ENCODE measurements around the gene USE1. TPM values are rescaled to one million over a fixed set of nuclear protein-coding genes. Genes with fewer than 3 reads are reported as not detected.

USE1 gene
- total RNA-seq, 1 donor from 2014 or later, result 37.5 TPM

GRCh38 chr19:17266589-17266974 is 51.4 kb downstream of the USE1 start:
- TF ChIP-seq CTCF (IDR thresholded peaks at IDR 0.05), result no peak
- H3K27me3 Mint-ChIP-seq (ENCODE audit: unreplicated experiment), result no peaks in the 10 kb centered on the region
- peaks cover 8% of the 10 kb centered on the region for H3K36me3 Mint-ChIP-seq (ENCODE audit: unreplicated experiment)
- no peaks in the 10 kb centered on the region for H3K9me3 Mint-ChIP-seq (ENCODE audit: unreplicated experiment)
- no peak for DNase-seq (ENCODE audit: extremely low spot score, unreplicated experiment)
- no peak overlapping the region for H3K4me3 Mint-ChIP-seq (ENCODE audit: unreplicated experiment)
- peak overlapping the region; percentile 89 for H3K27ac Mint-ChIP-seq (ENCODE audit: unreplicated experiment)
- peaks cover 7% of the 10 kb centered on the region for H3K4me1 Mint-ChIP-seq (ENCODE audit: unreplicated experiment)

- no peaks in the 10 kb centered on the region for H3K9me3 Mint-ChIP-seq (ENCODE audit: unreplicated experiment)
- peaks cover 7% of the 10 kb centered on the region for H3K4me1 Mint-ChIP-seq (ENCODE audit: unreplicated experiment)
- H3K4me3 Mint-ChIP-seq (ENCODE audit: unreplicated experiment), result peak within 1 kb of the TSS; percentile 84
- TF ChIP-seq CTCF (IDR thresholded peaks at IDR 0.05), result no peak
- H3K27ac Mint-ChIP-seq (ENCODE audit: unreplicated experiment), result peak within 1 kb of the TSS; percentile 89
- no peaks in the 10 kb centered on the region for H3K27me3 Mint-ChIP-seq (ENCODE audit: unreplicated experiment)
- DNase-seq (ENCODE audit: extremely low spot score, unreplicated experiment), result peak; percentile 98
- H3K36me3 Mint-ChIP-seq (ENCODE audit: unreplicated experiment), result peaks cover 9% of the 10 kb centered on the region
Observed at GRCh38 chr19:17266975-17267788, 52.0 kb downstream of the USE1 start, which contains the start of gene BABAM1. BABAM1 (plus strand) TSS chr19:17267443; CDS start chr19:17268807, 1,364 bp downstream.

GRCh38 chr19:17268754-17269153 is 53.6 kb downstream of the USE1 start:
- no peaks in the 10 kb centered on the region for H3K9me3 Mint-ChIP-seq (ENCODE audit: unreplicated experiment)
- H3K27me3 Mint-ChIP-seq (ENCODE audit: unreplicated experiment), result no peaks in the 10 kb centered on the region
- no peak for TF ChIP-seq CTCF (IDR thresholded peaks at IDR 0.05)
- peak overlapping the region; percentile 84 for H3K4me3 Mint-ChIP-seq (ENCODE audit: unreplicated experiment)
- H3K36me3 Mint-ChIP-seq (ENCODE audit: unreplicated experiment), result peaks cover 11% of the 10 kb centered on the region
- DNase-seq (ENCODE audit: extremely low spot score, unreplicated experiment), result no peak
- peaks cover 7% of the 10 kb centered on the region for H3K4me1 Mint-ChIP-seq (ENCODE audit: unreplicated experiment)
- H3K27ac Mint-ChIP-seq (ENCODE audit: unreplicated experiment), result no peak overlapping the region

Other genes with a start within 250 kb of the USE1 start
- gene CPAMD8, start 188.5 kb upstream of the USE1 start, total RNA-seq, result 294 and 296 TPM in 2 replicates
- 9.2 and 11.6 TPM in 2 replicates for gene HAUS8, start 139.9 kb upstream of the USE1 start, total RNA-seq
- 93.3 and 94.3 TPM in 2 replicates for gene MYO9B, start 139.6 kb upstream of the USE1 start, total RNA-seq
- 24.8 and 28.5 TPM in 2 replicates for gene OCEL1, start 10.9 kb downstream of the USE1 start, total RNA-seq
- gene NR2F6, start 30.6 kb downstream of the USE1 start, total RNA-seq, result 43.9 and 44.2 TPM in 2 replicates
- gene USHBP1, start 49.4 kb downstream of the USE1 start, total RNA-seq, result not detected in 2 replicates
- gene BABAM1, start 52.1 kb downstream of the USE1 start, total RNA-seq, result 92.5 and 93.7 TPM in 2 replicates
- gene ANKLE1, start 66.5 kb downstream of the USE1 start, total RNA-seq, result 0.99 and 1.5 TPM in 2 replicates
- 5.0 and 6.1 TPM in 2 replicates for gene ABHD8, start 88.1 kb downstream of the USE1 start, total RNA-seq
- 66.9 and 78.8 TPM in 2 replicates for gene MRPL34, start 90.5 kb downstream of the USE1 start, total RNA-seq
- 46.3 and 50.0 TPM in 2 replicates for gene DDA1, start 94.2 kb downstream of the USE1 start, total RNA-seq
- 17.7 and 21.9 TPM in 2 replicates for gene ANO8, start 119.5 kb downstream of the USE1 start, total RNA-seq
- gene GTPBP3, start 122.2 kb downstream of the USE1 start, total RNA-seq, result 27.2 and 28.9 TPM in 2 replicates
- 0.26 TPM in 1 of 2 replicates, not detected in the other for gene PLVAP, start 162.0 kb downstream of the USE1 start, total RNA-seq
- gene CCDC194, start 178.8 kb downstream of the USE1 start, total RNA-seq, result not detected in 2 replicates
- 1.8 and 2.3 TPM in 2 replicates for gene BST2, start 190.3 kb downstream of the USE1 start, total RNA-seq
- gene MVB12A, start 204.7 kb downstream of the USE1 start, total RNA-seq, result 59.2 and 63.2 TPM in 2 replicates
- gene TMEM221, start 233.3 kb downstream of the USE1 start, total RNA-seq, result 0.30 and 0.55 TPM in 2 replicates
- gene NXNL1, start 245.6 kb downstream of the USE1 start, total RNA-seq, result not detected in 2 replicates

Measured in osteocyte (in vitro differentiated cells).